GM12878 (cell line): ENCODE measurements around the gene NEB. TPM values are rescaled to one million over a fixed set of nuclear protein-coding genes. Genes with fewer than 3 reads are reported as not detected.

Experiments used
- ATAC-seq: fragments of 200-7000 bp; cut with Tn5 transposase; 3 replicates; pipeline ENCODE4 v1.9.1; 2020; ENCODE audit warnings: mild to moderate bottlenecking, moderate library complexity
- BruUV-seq: library from RNA; stranded (reverse); fragments of 400-500 nt; replicated peaks from 2 replicates; lab custom pipeline; 2021; lab: Mats Ljungman, UMichigan
- CTCF ChIA-PET: fragments of 300-600 bp; sonication (Branson Sonifier 250); formaldehyde crosslinking; extraction: SDS; loops from one replicate; lab custom pipeline; 2021; ENCODE audit warnings: inconsistent platforms; lab: Yijun Ruan, JAX
- POLR2A ChIA-PET: fragments of 350-600 bp; formaldehyde crosslinking; extraction: SDS; loops from one replicate; lab custom pipeline; 2021; ENCODE audit warnings: inconsistent platforms; lab: Charles Lee
- RAD21 ChIA-PET: fragments of 300-600 bp; sonication (Branson Sonifier 250); formaldehyde crosslinking; loops from one replicate; lab custom pipeline; 2023; ENCODE audit warnings: antibody characterized with exemption; ENCODE audit not compliant: unreplicated experiment; lab: Charles Lee
- SMC1A ChIA-PET: fragments of 300-600 bp; sonication (Branson Sonifier 250); formaldehyde crosslinking; loops from one replicate; lab custom pipeline; 2023; ENCODE audit not compliant: unreplicated experiment, uncharacterized antibody; lab: Charles Lee
- DNase-seq: peaks from one replicate; pipeline ENCODE4 v3.0.0-alpha.2; 2011; ENCODE audit warnings: low read depth, low spot score
- FAIRE-seq: peaks from 3 replicates; lab custom pipeline; 2011; peaks lifted over from hg19 to GRCh38; lab: Jason Lieb, UNC
- H2AFZ ChIP-seq: 2 replicates; pipeline ENCODE4 v1.6.0; 2011; ENCODE audit warnings: low read depth, low read length, control low read depth; ENCODE audit not compliant: control insufficient read depth
- H3K27ac ChIP-seq: 2 replicates; pipeline ENCODE4 v1.5.1; 2011; ENCODE audit warnings: control low read depth; ENCODE audit not compliant: control insufficient read depth, insufficient read depth
- H3K27me3 ChIP-seq, 2 experiments: replicated peaks in 1 of 2; 2 replicates each; pipeline versions ENCODE4 v1.6.0 to v1.6.1; 2011; ENCODE audit warnings: low read length in 1 of 2; ENCODE audit not compliant: control insufficient read depth in 2 of 2, insufficient read depth in 2 of 2
- H3K36me3 ChIP-seq, 2 experiments: 2 replicates each; pipeline ENCODE4 v1.5.1; 2011; ENCODE audit warnings: low read length in 1 of 2; ENCODE audit not compliant: control insufficient read depth in 2 of 2, insufficient read depth in 2 of 2
- H3K4me1 ChIP-seq: 2 replicates; pipeline ENCODE4 v1.6.1; 2011; ENCODE audit warnings: mild to moderate bottlenecking, low read length, moderate library complexity, mixed read lengths; ENCODE audit not compliant: control insufficient read depth, insufficient read depth
- H3K4me2 ChIP-seq: 2 replicates; pipeline ENCODE4 v1.6.0; 2011; ENCODE audit warnings: control low read depth; ENCODE audit not compliant: control insufficient read depth, insufficient read depth
- H3K4me3 ChIP-seq: fragments of 200-600 bp; sonication (generic); 2 replicates; pipeline ENCODE4 v1.5.1; 2016
- H3K79me2 ChIP-seq: 2 replicates; pipeline ENCODE4 v1.6.0; 2011; ENCODE audit warnings: low read length; ENCODE audit not compliant: control insufficient read depth, insufficient read depth
- H3K9ac ChIP-seq: 2 replicates; pipeline ENCODE4 v1.8.0; 2011; ENCODE audit warnings: low read length, control low read depth, mixed read lengths; ENCODE audit not compliant: control insufficient read depth, insufficient read depth
- H3K9me3 ChIP-seq: replicated peaks from 3 replicates; pipeline ENCODE4 v1.5.1; 2011; ENCODE audit warnings: mild to moderate bottlenecking, low read length; ENCODE audit not compliant: control insufficient read depth, insufficient read depth
- H4K20me1 ChIP-seq: 2 replicates; pipeline ENCODE4 v1.6.0; 2011; ENCODE audit not compliant: control insufficient read depth, insufficient read depth
- CHD2 ChIP-seq: IDR thresholded peaks from 2 replicates; pipeline ENCODE4 v1.6.1; 2011; ENCODE audit warnings: low read depth, low read length, improper control_type of control experiment, borderline replicate concordance
- IKZF1 ChIP-seq: fragments of 450-650 bp; conservative IDR thresholded peaks from 2 replicates; pipeline ENCODE4 v1.6.1; 2017; ENCODE audit warnings: antibody characterized with exemption, mild to moderate bottlenecking
- NFXL1 ChIP-seq: fragments of 450-650 bp; IDR thresholded peaks from 2 replicates; pipeline ENCODE4 v1.6.1; 2017; ENCODE audit warnings: antibody characterized with exemption, mild to moderate bottlenecking, borderline replicate concordance
- SIN3A ChIP-seq: IDR thresholded peaks from 2 replicates; pipeline ENCODE4 v1.6.1; 2012; ENCODE audit warnings: low read depth, low read length, improper control_type of control experiment
- SMC3 ChIP-seq: IDR thresholded peaks from 2 replicates; pipeline ENCODE4 v1.6.1; 2011; ENCODE audit warnings: low read length, improper control_type of control experiment, borderline replicate concordance
- YBX1 ChIP-seq: fragments of 450-650 bp; IDR thresholded peaks from 2 replicates; pipeline ENCODE4 v1.6.1; 2016; ENCODE audit warnings: antibody characterized with exemption
- WGBS: methylation state at CpG from one replicate; pipeline ENCODE4 v1.1.6; 2016; ENCODE audit warnings: low lambda C conversion rate; ENCODE audit not compliant: insufficient replicate concordance, insufficient coverage; ENCODE audit errors: missing lambda C conversion rate; 5-methylcytosine and 5-hydroxymethylcytosine counted together
- in situ Hi-C: fragments of 300-500 bp; cut with MboI; formaldehyde crosslinking; loops from 9 replicates; pipeline ENCODE4 v1.14.3; 2018; ENCODE audit warnings: mixed read lengths
- intact Hi-C: fragments of 100-400 bp; cut with micrococcal nuclease; formaldehyde crosslinking; loops from one replicate; pipeline ENCODE4 v1.14.2; 2022; ENCODE audit not compliant: unreplicated experiment
- polyA plus RNA-seq, 11 experiments: library from polyadenylated mRNA; depleted of rRNA in 4 of 11; unstranded in 6 of 11; stranded (reverse) in 5 of 11; fragments of >200 nt; fragmentation: Nextera tagmentation in 4 of 11; fragmentation: Illumina TruSeq in 1 of 11; extraction: Ambion mirVana in 4 of 11; extraction: Trizol in 1 of 11; gene quantifications; 1 replicate in 1 of 11; 2 replicates in 10 of 11; pipeline versions ENCODE4 v1.2.1 to v1.2.3, GENCODE V29; 2011 to 2016; ENCODE audit warnings: inconsistent platforms in 2 of 11, missing spikeins in 2 of 11, low read depth in 1 of 11
- total RNA-seq, 4 experiments: library from RNA; depleted of rRNA in 3 of 4; stranded (reverse); fragments of >200 nt in 3 of 4; fragmentation: Illumina TruSeq in 1 of 4; extraction: Trizol in 1 of 4; gene quantifications; 2 replicates each; pipeline versions ENCODE4 v1.2.1 to v1.2.3, GENCODE V29; 2013 to 2021
- TF ChIP-seq, protein P1 (sequence below): IDR thresholded peaks from 2 replicates; pipeline ENCODE4 v1.6.1; 2012; ENCODE audit warnings: low read depth, low read length, improper control_type of control experiment
- TF ChIP-seq, protein P2 (sequence below): fragments of 450-650 bp; IDR thresholded peaks from 2 replicates; pipeline ENCODE4 v1.6.1; 2018; ENCODE audit warnings: borderline replicate concordance, mild to moderate bottlenecking; ENCODE audit not compliant: partially characterized antibody
- TF ChIP-seq, protein P3 (sequence below): fragments of 450-650 bp; IDR thresholded peaks from 2 replicates; pipeline ENCODE4 v1.6.1; 2016; ENCODE audit warnings: mild to moderate bottlenecking
- TF ChIP-seq, protein P4 (sequence below): IDR thresholded peaks from 2 replicates; pipeline ENCODE4 v1.6.1; 2012; ENCODE audit warnings: low read depth, low read length, improper control_type of control experiment

NEB gene
- total and polyA plus RNA-seq, 10 of the 15 experiments (the other 5 are each of a cell fraction or from before 2014, with no cell fraction given), result 0.04 to 0.77 (median 0.12) TPM

DNA sequence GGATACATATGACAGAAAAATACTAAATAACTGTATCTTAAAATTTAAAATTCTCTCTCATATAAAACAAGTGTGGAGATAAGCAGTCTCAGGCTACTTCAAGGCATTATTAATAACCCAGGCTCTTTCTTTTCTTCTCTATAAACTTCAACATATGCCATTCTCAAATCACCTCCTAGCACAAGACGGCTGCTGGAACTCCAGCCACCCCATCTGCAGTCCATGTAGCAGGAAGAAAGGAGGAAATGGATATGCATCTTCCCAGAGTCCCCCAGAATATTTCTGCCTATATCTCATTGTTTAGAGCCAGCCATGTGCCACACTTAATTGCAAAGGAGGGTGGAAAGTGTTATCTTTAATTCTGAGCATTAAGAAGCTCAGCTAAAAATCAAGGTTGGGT, 35.3 kb upstream of the NEB start:
- H3K27ac ChIP-seq, result no peak overlapping the region
- CTCF ChIA-PET, result interaction anchor here (0.6 to 1.4 kb wide), 2 partner anchors 229 to 540 kb away, joined by 3 to 4 read pairs; no protein-coding TSS in a partner anchor
- SMC1A ChIA-PET, result no interaction called here
- no peak for ATAC-seq
- H3K79me2 ChIP-seq, result no peaks in the 10 kb centered on the region
- WGBS, result 100% methylated on average over 1 of the region's 1 CpG
- no peak overlapping the region for H3K4me3 ChIP-seq
- intact Hi-C loops, result no loop called here
- RAD21 ChIA-PET, result no interaction called here
- BruUV-seq, result no TSS peak
- no peak overlapping the region for H2AFZ ChIP-seq
- H3K9ac ChIP-seq, result no peak overlapping the region
- TF ChIP-seq SMC3 (no peak), YBX1 (no peak), CHD2 (no peak), NFXL1 (no peak), IKZF1 (no peak), SIN3A (no peak)
- TF ChIP-seq, protein P1, sequence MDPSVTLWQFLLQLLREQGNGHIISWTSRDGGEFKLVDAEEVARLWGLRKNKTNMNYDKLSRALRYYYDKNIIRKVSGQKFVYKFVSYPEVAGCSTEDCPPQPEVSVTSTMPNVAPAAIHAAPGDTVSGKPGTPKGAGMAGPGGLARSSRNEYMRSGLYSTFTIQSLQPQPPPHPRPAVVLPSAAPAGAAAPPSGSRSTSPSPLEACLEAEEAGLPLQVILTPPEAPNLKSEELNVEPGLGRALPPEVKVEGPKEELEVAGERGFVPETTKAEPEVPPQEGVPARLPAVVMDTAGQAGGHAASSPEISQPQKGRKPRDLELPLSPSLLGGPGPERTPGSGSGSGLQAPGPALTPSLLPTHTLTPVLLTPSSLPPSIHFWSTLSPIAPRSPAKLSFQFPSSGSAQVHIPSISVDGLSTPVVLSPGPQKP, result no peak
- TF ChIP-seq, protein P2, sequence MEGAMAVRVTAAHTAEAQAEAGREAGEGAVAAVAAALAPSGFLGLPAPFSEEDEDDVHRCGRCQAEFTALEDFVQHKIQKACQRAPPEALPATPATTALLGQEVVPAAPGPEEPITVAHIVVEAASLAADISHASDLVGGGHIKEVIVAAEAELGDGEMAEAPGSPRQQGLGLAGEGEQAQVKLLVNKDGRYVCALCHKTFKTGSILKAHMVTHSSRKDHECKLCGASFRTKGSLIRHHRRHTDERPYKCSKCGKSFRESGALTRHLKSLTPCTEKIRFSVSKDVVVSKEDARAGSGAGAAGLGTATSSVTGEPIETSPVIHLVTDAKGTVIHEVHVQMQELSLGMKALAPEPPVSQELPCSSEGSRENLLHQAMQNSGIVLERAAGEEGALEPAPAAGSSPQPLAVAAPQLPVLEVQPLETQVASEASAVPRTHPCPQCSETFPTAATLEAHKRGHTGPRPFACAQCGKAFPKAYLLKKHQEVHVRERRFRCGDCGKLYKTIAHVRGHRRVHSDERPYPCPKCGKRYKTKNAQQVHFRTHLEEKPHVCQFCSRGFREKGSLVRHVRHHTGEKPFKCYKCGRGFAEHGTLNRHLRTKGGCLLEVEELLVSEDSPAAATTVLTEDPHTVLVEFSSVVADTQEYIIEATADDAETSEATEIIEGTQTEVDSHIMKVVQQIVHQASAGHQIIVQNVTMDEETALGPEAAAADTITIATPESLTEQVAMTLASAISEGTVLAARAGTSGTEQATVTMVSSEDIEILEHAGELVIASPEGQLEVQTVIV, result no peak
- TF ChIP-seq, protein P3, sequence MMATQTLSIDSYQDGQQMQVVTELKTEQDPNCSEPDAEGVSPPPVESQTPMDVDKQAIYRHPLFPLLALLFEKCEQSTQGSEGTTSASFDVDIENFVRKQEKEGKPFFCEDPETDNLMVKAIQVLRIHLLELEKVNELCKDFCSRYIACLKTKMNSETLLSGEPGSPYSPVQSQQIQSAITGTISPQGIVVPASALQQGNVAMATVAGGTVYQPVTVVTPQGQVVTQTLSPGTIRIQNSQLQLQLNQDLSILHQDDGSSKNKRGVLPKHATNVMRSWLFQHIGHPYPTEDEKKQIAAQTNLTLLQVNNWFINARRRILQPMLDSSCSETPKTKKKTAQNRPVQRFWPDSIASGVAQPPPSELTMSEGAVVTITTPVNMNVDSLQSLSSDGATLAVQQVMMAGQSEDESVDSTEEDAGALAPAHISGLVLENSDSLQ, result no peak
- TF ChIP-seq, protein P4, sequence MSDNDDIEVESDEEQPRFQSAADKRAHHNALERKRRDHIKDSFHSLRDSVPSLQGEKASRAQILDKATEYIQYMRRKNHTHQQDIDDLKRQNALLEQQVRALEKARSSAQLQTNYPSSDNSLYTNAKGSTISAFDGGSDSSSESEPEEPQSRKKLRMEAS, result no peak
- TF ChIP-seq, all 136 proteins: peak for 0
- in situ Hi-C loops, result no loop called here
- no peak for FAIRE-seq
- H3K36me3 ChIP-seq, result no peaks in the 10 kb centered on the region
- POLR2A ChIA-PET, result no interaction called here
- no peak for DNase-seq
- peaks cover 20% of the 10 kb centered on the region for H3K4me1 ChIP-seq
- no peaks in the 10 kb centered on the region for H3K9me3 ChIP-seq
- no peaks in the 10 kb centered on the region for H3K27me3 ChIP-seq
- H4K20me1 ChIP-seq, result no peaks in the 10 kb centered on the region
- H3K4me2 ChIP-seq, result no peak overlapping the region
